Measurements from ENCODE around the gene AGK.

Gene AGK

GRCh38 chr7:141600168-141601006 is 49.2 kb downstream of the AGK start:
- TF ChIP-seq MYC (IDR thresholded peaks at IDR 0.05; ENCODE audit: low read depth, low read length): no peak
- no peak for TF ChIP-seq MAX (IDR thresholded peaks at IDR 0.05; ENCODE audit: low read depth, low read length)
- no peak for TF ChIP-seq CTCF (IDR thresholded peaks at IDR 0.05; ENCODE audit: low read depth, low read length)
- no peak for TF ChIP-seq POLR2A (IDR thresholded peaks at IDR 0.05; ENCODE audit: extremely low read depth, insufficient read length)
- no peak overlapping the region for H3K4me3 ChIP-seq (ENCODE audit: low read depth, low read length)
- no peak for DNase-seq (ENCODE audit: low read depth)

- no peak for DNase-seq (ENCODE audit: low read depth)
- H3K4me3 ChIP-seq (ENCODE audit: low read depth, low read length): no peak overlapping the region
- no peak for TF ChIP-seq CTCF (IDR thresholded peaks at IDR 0.05; ENCODE audit: low read depth, low read length)
- TF ChIP-seq MYC (IDR thresholded peaks at IDR 0.05; ENCODE audit: low read depth, low read length): no peak
- no peak for TF ChIP-seq POLR2A (IDR thresholded peaks at IDR 0.05; ENCODE audit: extremely low read depth, insufficient read length)
- no peak for TF ChIP-seq MAX (IDR thresholded peaks at IDR 0.05; ENCODE audit: low read depth, low read length)
Measured at GRCh38 chr7:141609576-141609975, 58.4 kb downstream of the AGK start.

- TF ChIP-seq MYC (IDR thresholded peaks at IDR 0.05; ENCODE audit: low read depth, low read length): no peak
- no peak for TF ChIP-seq CTCF (IDR thresholded peaks at IDR 0.05; ENCODE audit: low read depth, low read length)
- no peak for TF ChIP-seq MAX (IDR thresholded peaks at IDR 0.05; ENCODE audit: low read depth, low read length)
- no peak for TF ChIP-seq POLR2A (IDR thresholded peaks at IDR 0.05; ENCODE audit: extremely low read depth, insufficient read length)
- no peak overlapping the region for H3K4me3 ChIP-seq (ENCODE audit: low read depth, low read length)
- DNase-seq (ENCODE audit: low read depth): no peak
Measured at GRCh38 chr7:141610671-141611070, 59.5 kb downstream of the AGK start.

- H3K4me3 ChIP-seq (ENCODE audit: low read depth, low read length): no peak overlapping the region
- TF ChIP-seq POLR2A (IDR thresholded peaks at IDR 0.05; ENCODE audit: extremely low read depth, insufficient read length) (no peak), MYC (IDR thresholded peaks at IDR 0.05; ENCODE audit: low read depth, low read length) (no peak), MAX (IDR thresholded peaks at IDR 0.05; ENCODE audit: low read depth, low read length) (no peak), CTCF (IDR thresholded peaks at IDR 0.05; ENCODE audit: low read depth, low read length) (no peak)
- no peak for DNase-seq (ENCODE audit: low read depth)
Measured at GRCh38 chr7:141612861-141613260, 61.7 kb downstream of the AGK start.

- no peak overlapping the region for H3K4me3 ChIP-seq (ENCODE audit: low read depth, low read length)
- no peak for TF ChIP-seq MAX (IDR thresholded peaks at IDR 0.05; ENCODE audit: low read depth, low read length)
- no peak for TF ChIP-seq MYC (IDR thresholded peaks at IDR 0.05; ENCODE audit: low read depth, low read length)
- TF ChIP-seq POLR2A (IDR thresholded peaks at IDR 0.05; ENCODE audit: extremely low read depth, insufficient read length): no peak
- no peak for TF ChIP-seq CTCF (IDR thresholded peaks at IDR 0.05; ENCODE audit: low read depth, low read length)
- DNase-seq (ENCODE audit: low read depth): no peak
Measured at GRCh38 chr7:141617280-141617679, 66.1 kb downstream of the AGK start.
